Measurements from ENCODE around the gene PLA2G2F. TPM values are rescaled to one million over a fixed set of nuclear protein-coding genes. Genes with fewer than 3 reads are reported as not detected.

Gene PLA2G2F
- total and polyA plus RNA-seq, 2 experiments from 2014 or later: not detected

DNA sequence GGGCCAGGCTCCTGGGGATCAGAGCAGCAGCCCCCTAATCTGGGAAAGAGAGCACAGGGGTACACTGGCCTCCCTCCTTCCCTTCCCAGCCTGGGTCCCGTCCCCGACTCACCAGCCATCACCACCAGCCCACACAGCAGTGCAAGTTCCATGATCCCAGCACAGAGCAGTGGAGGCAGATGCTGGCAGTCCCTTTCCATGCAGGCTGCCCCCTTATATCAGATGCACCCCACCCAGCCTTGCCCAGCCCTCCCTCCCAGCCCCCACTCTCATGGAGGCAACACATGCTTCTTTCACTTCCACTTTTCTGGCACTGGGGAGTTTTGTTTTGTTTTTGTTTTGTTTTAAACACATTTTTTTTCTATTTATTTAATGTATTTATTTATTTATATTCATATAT lies 19.8 kb upstream of the PLA2G2F start, which contains the start of gene PLA2G2D:
PLA2G2D (minus strand) TSS at position 190 of the 400 bp plus-strand sequence; CDS start at position 152, 38 bp downstream.
- Mint-ChIP-seq H3K4me3 (no peak within 1 kb of the TSS), H3K9me3 (no peaks in the 10 kb centered on the region), H3K4me1 (peaks cover 2% of the 10 kb centered on the region), H3K27ac (no peak within 1 kb of the TSS), H3K27me3 (ENCODE audit: insufficient read depth, low read depth, poor library complexity) (peaks cover 3% of the 10 kb centered on the region), H3K36me3 (ENCODE audit: low read depth) (no peaks in the 10 kb centered on the region)
- H3K79me2 ChIP-seq (replicated peaks; ENCODE audit: insufficient read depth): no peaks in the 10 kb centered on the region
- H3K4me3 ChIP-seq: no peak within 1 kb of the TSS
- H3K9me2 ChIP-seq (ENCODE audit: insufficient read depth): no peaks in the 10 kb centered on the region
- no peak for DNase-seq (ENCODE audit: low spot score)
- no peaks in the 10 kb centered on the region for H3K4me1 ChIP-seq (ENCODE audit: insufficient read depth)
- no peaks in the 10 kb centered on the region for H3K27me3 ChIP-seq (ENCODE audit: insufficient read depth)
- H3K27ac ChIP-seq (ENCODE audit: low read depth): no peak within 1 kb of the TSS
- H3K4me2 ChIP-seq: no peak within 1 kb of the TSS
- no peaks in the 10 kb centered on the region for H4K20me1 ChIP-seq (replicated peaks; ENCODE audit: insufficient read depth)
- no peak for TF ChIP-seq JUNB (IDR thresholded peaks at IDR 0.05; ENCODE audit: unreplicated experiment)
- TF ChIP-seq STAT1 (IDR thresholded peaks at IDR 0.05; ENCODE audit: unreplicated experiment): no peak
- TF ChIP-seq, protein P1, sequence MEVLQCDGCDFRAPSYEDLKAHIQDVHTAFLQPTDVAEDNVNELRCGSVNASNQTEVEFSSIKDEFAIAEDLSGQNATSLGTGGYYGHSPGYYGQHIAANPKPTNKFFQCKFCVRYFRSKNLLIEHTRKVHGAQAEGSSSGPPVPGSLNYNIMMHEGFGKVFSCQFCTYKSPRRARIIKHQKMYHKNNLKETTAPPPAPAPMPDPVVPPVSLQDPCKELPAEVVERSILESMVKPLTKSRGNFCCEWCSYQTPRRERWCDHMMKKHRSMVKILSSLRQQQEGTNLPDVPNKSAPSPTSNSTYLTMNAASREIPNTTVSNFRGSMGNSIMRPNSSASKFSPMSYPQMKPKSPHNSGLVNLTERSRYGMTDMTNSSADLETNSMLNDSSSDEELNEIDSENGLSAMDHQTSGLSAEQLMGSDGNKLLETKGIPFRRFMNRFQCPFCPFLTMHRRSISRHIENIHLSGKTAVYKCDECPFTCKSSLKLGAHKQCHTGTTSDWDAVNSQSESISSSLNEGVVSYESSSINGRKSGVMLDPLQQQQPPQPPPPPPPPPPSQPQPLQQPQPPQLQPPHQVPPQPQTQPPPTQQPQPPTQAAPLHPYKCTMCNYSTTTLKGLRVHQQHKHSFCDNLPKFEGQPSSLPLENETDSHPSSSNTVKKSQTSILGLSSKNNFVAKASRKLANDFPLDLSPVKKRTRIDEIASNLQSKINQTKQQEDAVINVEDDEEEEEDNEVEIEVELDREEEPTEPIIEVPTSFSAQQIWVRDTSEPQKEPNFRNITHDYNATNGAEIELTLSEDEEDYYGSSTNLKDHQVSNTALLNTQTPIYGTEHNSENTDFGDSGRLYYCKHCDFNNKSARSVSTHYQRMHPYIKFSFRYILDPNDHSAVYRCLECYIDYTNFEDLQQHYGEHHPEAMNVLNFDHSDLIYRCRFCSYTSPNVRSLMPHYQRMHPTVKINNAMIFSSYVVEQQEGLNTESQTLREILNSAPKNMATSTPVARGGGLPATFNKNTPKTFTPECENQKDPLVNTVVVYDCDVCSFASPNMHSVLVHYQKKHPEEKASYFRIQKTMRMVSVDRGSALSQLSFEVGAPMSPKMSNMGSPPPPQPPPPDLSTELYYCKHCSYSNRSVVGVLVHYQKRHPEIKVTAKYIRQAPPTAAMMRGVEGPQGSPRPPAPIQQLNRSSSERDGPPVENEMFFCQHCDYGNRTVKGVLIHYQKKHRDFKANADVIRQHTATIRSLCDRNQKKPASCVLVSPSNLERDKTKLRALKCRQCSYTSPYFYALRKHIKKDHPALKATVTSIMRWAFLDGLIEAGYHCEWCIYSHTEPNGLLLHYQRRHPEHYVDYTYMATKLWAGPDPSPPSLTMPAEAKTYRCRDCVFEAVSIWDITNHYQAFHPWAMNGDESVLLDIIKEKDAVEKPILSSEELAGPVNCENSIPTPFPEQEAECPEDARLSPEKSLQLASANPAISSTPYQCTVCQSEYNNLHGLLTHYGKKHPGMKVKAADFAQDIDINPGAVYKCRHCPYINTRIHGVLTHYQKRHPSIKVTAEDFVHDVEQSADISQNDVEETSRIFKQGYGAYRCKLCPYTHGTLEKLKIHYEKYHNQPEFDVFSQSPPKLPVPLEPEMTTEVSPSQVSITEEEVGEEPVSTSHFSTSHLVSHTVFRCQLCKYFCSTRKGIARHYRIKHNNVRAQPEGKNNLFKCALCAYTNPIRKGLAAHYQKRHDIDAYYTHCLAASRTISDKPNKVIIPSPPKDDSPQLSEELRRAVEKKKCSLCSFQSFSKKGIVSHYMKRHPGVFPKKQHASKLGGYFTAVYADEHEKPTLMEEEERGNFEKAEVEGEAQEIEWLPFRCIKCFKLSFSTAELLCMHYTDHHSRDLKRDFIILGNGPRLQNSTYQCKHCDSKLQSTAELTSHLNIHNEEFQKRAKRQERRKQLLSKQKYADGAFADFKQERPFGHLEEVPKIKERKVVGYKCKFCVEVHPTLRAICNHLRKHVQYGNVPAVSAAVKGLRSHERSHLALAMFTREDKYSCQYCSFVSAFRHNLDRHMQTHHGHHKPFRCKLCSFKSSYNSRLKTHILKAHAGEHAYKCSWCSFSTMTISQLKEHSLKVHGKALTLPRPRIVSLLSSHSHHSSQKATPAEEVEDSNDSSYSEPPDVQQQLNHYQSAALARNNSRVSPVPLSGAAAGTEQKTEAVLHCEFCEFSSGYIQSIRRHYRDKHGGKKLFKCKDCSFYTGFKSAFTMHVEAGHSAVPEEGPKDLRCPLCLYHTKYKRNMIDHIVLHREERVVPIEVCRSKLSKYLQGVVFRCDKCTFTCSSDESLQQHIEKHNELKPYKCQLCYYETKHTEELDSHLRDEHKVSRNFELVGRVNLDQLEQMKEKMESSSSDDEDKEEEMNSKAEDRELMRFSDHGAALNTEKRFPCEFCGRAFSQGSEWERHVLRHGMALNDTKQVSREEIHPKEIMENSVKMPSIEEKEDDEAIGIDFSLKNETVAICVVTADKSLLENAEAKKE (CRISPR knock-in tag; IDR thresholded peaks at IDR 0.05): no peak
- H3K36me3 ChIP-seq (ENCODE audit: insufficient read depth): no peaks in the 10 kb centered on the region
- no peak within 1 kb of the TSS for H2AFZ ChIP-seq
- no peaks in the 10 kb centered on the region for H3F3A ChIP-seq (replicated peaks; ENCODE audit: low read depth)
- no peak for ATAC-seq

DNA sequence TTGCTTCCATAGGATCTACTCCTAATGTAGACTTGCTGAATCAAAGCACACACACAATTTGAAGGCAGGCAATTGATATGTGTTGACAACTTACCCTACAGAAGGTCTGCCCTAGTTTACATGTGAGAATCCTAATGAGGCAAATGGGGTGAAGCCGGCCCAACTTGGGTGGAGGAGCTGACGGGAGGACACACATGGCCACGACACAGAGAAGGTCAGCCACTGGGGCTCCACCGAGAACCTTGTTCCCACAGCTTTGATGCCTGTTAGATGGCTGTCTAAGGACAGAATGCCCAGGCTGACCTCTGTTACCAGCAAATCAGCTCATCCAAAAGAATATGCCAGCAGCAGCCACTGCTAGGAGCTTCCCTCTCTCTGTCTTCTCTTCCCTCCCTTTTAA lies 18.3 kb upstream of the PLA2G2F start:
- Histone ChIP-seq H3K27ac (ENCODE audit: low read depth) (no peak overlapping the region), H3F3A (replicated peaks; ENCODE audit: low read depth) (no peaks in the 10 kb centered on the region), H3K27me3 (ENCODE audit: insufficient read depth) (no peaks in the 10 kb centered on the region), H3K4me2 (no peak overlapping the region), H3K36me3 (ENCODE audit: insufficient read depth) (no peaks in the 10 kb centered on the region), H3K4me1 (ENCODE audit: insufficient read depth) (no peaks in the 10 kb centered on the region), H3K79me2 (replicated peaks; ENCODE audit: insufficient read depth) (no peaks in the 10 kb centered on the region), H3K4me3 (no peak overlapping the region), H2AFZ (no peak overlapping the region), H3K9me2 (ENCODE audit: insufficient read depth) (no peaks in the 10 kb centered on the region), H4K20me1 (replicated peaks; ENCODE audit: insufficient read depth) (no peaks in the 10 kb centered on the region)
- Mint-ChIP-seq H3K4me3 (no peak overlapping the region), H3K4me1 (no peaks in the 10 kb centered on the region), H3K27ac (no peak overlapping the region), H3K9me3 (no peaks in the 10 kb centered on the region), H3K36me3 (ENCODE audit: low read depth) (no peaks in the 10 kb centered on the region), H3K27me3 (ENCODE audit: insufficient read depth, low read depth, poor library complexity) (peaks cover 5% of the 10 kb centered on the region)
- ATAC-seq: no peak
- no peak for DNase-seq (ENCODE audit: low spot score)
- no peak for TF ChIP-seq EZH2 (IDR thresholded peaks at IDR 0.05; ENCODE audit: low read depth, unreplicated experiment)
- TF ChIP-seq ZNF114 (CRISPR knock-in tag; IDR thresholded peaks at IDR 0.05): no peak
- no peak for TF ChIP-seq EZH2phosphoT487 (IDR thresholded peaks at IDR 0.05; ENCODE audit: unreplicated experiment)
- TF ChIP-seq, protein P2, sequence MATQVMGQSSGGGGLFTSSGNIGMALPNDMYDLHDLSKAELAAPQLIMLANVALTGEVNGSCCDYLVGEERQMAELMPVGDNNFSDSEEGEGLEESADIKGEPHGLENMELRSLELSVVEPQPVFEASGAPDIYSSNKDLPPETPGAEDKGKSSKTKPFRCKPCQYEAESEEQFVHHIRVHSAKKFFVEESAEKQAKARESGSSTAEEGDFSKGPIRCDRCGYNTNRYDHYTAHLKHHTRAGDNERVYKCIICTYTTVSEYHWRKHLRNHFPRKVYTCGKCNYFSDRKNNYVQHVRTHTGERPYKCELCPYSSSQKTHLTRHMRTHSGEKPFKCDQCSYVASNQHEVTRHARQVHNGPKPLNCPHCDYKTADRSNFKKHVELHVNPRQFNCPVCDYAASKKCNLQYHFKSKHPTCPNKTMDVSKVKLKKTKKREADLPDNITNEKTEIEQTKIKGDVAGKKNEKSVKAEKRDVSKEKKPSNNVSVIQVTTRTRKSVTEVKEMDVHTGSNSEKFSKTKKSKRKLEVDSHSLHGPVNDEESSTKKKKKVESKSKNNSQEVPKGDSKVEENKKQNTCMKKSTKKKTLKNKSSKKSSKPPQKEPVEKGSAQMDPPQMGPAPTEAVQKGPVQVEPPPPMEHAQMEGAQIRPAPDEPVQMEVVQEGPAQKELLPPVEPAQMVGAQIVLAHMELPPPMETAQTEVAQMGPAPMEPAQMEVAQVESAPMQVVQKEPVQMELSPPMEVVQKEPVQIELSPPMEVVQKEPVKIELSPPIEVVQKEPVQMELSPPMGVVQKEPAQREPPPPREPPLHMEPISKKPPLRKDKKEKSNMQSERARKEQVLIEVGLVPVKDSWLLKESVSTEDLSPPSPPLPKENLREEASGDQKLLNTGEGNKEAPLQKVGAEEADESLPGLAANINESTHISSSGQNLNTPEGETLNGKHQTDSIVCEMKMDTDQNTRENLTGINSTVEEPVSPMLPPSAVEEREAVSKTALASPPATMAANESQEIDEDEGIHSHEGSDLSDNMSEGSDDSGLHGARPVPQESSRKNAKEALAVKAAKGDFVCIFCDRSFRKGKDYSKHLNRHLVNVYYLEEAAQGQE (IDR thresholded peaks at IDR 0.05; ENCODE audit: unreplicated experiment): no peak
- TF ChIP-seq CREB1 (CRISPR knock-in tag; IDR thresholded peaks at IDR 0.05; ENCODE audit: low read depth): no peak
- no peak for TF ChIP-seq POLR2AphosphoS5 (IDR thresholded peaks at IDR 0.05; ENCODE audit: low read depth)
